Left forelimb (tissue), 1 donor: ENCODE measurements around the gene CALHM5.

Experiments used
- DNase-seq: peaks from one replicate; pipeline ENCODE4 v3.0.0-alpha.2; 2018; ENCODE audit warnings: low spot score

Gene CALHM5

DNA sequence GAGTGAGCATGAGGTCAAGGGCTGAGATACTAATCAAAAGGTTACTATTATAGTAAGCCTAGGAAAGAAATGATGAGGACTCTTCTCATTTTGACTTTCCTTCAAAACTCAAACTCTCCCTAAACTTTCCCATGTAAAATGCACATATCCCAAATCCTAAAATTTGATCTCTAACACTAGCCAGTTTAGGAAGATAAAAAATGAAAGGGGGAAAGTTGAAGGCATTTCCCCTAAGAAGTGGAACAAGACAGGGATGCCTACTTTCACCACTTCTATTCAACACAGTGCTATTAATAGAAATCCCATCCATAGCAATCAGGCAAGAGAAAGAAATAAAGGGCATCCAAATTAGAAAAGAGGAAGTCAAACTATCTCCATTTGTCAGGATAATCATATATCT is 2.9 kb upstream of the CALHM5 start:
- no peak for DNase-seq

DNA sequence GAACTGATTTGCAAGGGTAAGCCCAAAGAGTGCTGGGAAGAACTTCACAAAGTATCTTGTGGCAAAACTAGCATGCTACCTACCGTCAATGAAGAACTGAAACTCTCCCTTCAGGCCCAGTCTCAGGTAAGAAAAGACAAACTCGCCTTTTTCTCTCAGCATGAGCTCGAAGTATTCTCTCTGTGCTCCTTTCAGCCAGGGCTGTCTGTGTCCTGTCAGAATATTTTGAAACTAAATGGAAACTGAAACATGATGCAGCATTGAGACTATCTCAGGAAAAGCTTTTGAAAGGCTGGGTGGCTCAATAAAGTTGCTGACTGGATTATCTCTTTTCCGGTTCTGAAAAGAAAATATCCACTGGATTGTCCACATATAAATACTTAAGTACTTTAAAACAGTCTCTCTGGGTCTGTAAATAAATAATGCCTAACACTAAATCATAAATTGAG is 696 bp downstream of the CALHM5 start:
- DNase-seq, result no peak

DNA sequence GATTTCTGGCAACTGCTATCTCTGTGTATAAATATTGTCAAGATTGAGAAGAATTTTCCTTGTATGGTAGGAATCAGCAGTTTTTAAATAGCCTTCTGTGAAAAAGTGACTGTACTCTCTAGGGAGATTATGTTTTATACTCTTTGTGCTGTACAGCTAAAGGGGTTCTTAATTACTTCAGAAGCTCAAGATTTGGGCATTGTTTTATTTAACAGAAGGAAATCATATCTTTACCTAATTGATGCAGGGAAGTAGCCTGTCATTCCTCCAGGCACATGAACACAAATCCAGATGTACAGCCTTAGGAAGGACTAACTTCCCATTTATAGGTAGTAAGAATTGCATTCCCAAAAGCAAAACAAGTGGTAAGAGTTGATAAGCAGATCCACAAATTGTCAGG is 1.3 kb downstream of the CALHM5 start:
- no peak for DNase-seq

DNA sequence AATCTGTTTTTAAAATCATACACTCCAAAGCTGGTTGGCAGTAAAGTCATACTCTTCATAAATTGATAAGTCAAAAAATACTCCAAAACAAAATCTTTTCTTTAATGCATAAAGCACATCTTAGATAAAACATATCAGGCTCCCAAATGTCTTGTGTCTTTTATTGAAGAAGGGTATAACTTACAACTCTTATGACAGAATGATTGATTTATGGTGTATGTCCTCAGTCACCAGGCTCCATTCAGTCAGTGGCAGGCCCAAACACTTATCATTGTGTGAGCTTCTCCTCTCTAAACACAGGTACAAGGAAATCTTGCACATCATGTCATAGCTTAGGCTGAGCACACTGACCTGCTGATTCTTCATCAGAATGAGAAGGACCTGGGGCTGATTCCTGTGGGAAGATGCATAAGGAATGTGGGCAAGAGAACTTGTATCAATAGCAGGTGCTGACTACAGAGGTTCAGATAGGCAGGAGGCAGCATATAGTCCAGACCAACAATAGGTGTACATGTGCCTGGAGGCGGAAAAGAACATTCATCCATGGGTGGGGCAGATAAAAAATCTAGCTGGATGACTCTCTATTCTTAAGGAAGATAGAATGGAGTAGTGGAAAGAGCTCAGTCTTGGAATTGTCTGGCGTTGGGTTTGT is 1.9 kb downstream of the CALHM5 start:
- no peak for DNase-seq

DNA sequence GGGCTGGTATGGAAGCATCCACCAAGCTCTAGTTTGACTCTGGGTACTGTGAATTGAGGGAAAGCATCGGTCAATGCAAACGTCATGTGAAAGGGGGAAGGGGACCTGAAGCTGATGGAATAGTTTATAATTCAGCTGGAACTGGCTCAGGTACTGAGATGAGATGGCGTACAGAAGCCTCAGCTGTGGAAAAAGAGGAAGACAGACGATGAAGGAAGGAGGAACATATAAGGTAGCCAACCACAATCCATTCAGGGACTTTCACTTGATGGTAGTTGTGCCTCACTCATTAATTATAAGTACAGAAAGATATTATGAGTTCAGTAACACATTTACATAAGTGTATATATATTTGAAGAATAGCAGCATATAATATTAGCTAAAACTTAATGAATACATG is 2.7 kb downstream of the CALHM5 start:
- no peak for DNase-seq

DNA sequence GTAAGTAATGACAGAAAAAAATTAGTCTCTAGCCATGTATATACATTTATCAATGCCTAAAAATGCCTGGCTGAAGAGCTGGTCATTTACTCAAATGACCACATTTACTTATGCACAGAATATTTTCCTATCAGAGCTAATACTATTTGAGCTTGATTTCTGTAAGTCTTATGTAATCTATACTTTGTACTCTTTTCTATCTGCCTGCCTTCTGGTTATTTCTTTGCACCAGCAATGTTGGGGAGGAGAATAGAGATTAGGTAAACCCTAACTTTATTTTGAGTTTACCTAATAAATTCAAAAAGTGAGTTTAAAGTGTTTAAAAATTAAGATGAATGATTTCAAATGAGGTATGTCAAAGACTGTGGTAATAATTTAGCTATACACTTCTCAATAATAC is 3.7 kb downstream of the CALHM5 start:
- DNase-seq, result no peak

DNA sequence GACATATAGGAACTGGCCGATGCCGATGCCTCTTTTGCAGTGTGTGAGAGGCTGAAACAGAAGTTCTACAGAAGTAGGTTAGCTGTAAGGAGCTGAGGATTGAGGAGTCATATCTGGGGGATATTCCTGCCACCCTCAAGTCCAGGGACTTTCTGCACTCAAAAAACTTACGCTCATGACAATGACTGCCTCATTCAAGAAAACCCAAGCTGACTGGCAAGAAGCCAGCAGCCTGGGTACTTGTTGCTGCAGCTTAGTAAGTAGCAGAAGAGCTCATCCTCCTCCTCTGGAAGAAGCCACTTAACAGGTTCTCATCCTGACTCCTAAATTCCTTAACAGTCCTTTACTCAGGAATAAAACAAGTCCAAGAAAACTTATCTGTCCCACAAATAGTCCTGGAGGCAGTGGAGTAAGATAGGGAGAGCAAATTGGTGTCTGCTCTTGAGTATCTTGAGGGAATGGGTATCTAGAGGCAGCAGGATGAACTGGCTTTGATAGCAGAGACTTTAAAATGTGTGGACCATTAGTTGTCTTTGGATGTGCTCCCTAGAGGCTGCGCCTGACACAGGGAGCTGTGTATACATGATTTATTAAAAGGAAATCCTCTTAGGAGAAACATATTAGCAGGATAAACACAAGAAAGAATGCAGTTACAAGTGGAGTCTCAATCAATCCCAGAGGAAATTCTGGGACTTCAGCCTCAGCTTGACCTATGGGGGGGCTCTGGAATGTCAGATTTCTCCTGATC is 7.4 kb downstream of the CALHM5 start:
- DNase-seq, result no peak

DNA sequence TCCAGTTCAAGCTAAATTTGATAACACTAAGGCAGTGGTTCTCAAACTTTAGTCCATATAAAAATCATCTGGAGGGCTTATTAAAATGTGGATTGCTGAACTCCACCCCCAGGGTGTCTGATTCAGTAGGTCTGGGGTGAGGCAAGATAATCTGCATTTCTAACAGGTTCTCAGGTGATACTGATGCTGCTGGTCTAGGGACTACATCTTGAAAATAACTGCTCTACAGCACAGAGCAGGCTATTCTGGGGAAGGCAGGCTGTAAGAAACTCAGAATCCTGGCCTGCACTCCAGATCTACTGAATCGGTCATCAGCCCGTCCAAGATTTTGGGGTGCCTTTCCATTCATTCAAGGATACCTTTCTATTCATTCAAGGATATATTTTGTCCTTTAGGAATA is 11.5 kb downstream of the CALHM5 start:
- DNase-seq, result no peak

DNA sequence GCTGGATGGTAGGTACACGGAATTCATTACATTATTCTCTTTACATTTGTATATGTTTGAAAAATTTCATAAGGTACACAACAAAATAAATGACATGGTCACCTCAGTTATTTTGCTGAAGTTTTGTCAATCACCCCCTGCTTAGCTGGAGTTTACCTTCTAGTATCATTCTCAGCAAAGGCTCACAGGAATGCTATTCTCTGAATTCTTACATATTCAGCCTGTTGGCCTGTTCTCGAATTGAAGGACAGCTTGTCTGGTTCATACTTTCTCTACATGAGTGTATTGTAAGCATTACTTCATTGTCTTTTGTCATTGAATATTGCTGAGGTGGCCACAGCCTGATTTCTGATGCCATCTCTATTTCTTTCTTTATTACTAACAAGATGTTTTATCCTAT is 12.8 kb downstream of the CALHM5 start:
- DNase-seq, result no peak

DNA sequence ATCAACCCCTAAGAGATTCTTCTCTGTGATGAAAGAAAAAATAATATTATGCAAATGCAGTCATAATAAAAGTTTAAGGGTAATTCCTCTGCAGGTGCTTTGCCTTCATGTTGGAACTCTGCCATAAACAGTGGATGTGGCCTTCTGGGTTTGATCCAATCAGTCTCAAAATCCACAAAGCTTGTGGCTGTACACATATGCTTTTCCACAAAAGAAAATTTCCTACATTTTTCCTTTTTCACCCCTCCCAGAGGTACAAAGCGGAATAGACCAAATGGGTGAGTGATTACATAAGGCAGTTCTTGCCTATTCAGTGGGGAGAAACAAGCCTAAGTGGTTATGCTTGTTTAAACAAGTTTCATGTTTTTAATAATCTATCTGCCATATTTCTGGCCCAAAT is 16.7 kb downstream of the CALHM5 start:
- no peak for DNase-seq

DNA sequence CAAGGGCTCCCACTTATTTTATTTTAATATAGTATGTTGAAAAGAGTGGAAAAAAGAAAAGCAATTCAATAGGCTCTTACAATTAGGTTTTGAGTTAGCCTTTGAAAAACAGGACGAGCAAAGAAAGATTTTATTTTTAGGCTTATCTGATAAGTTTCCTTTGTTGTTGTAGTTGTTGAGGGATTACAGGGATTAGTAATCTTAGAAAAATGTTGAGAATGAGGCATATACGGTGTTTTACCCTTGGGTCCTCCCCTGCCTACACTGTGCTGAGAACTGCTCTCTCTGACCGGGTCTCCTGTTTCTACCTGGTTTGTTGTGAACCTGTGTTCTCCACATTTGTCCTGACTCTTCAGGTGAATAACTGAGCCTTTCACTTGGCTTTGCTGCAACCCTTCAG is 17.3 kb downstream of the CALHM5 start:
- DNase-seq, result no peak

DNA sequence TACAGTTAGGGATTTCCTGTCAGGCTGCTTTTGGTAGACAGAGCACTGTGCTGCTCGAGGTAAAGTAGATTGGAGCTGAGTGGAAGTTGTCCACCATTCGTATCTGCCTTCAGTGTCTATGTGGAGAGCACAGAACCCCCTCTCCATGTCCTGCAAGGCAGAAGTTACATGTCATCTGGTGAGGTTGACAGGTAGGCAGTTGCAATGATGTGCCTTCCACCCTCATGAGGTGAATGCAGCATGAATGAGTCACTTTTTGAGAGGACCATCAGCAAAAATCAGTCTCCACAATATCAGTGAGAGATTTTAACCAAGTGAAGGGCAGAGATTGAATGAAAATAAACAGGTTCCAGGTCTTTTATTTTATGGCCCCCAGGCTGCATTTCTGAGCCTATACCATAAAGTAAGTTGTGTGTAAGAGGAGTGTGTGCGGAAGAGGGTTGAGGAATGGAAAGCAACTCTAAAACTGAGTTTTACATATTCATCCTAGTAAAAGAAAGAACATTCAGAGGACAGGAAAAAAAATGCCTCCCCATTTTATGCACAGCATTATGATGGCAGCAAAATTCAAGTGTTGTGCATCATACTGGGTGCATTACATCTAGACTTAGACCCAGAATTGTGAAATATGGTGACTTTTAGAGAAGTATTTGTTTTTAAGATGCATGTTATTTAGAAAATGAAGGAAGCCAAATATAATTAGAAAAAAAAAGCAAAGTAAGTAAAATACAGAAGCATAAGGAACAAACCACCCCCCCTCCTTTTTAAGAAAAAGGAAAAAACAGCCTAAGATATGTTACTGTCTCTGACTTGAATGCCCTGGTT is 18.2 kb downstream of the CALHM5 start:
- DNase-seq, result no peak

DNA sequence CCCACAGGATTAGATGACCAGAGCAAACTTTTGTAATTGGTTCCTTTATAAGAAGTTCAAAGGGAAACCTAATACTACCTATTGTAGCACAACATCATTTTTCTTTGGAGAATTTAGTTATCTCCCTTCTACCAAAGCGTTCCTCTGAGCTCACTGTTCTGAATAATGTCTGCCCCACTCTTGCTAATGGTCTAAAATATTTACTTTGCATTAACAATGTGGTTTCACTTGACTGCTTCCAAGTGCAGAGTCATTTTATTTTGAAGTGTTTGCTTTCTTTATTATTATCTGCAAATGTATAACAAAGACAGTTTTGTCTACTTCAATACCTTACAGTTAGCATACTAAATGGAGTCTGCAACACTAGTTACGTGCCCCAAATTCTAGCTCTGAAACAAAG is 19.0 kb downstream of the CALHM5 start:
- no peak for DNase-seq

DNA sequence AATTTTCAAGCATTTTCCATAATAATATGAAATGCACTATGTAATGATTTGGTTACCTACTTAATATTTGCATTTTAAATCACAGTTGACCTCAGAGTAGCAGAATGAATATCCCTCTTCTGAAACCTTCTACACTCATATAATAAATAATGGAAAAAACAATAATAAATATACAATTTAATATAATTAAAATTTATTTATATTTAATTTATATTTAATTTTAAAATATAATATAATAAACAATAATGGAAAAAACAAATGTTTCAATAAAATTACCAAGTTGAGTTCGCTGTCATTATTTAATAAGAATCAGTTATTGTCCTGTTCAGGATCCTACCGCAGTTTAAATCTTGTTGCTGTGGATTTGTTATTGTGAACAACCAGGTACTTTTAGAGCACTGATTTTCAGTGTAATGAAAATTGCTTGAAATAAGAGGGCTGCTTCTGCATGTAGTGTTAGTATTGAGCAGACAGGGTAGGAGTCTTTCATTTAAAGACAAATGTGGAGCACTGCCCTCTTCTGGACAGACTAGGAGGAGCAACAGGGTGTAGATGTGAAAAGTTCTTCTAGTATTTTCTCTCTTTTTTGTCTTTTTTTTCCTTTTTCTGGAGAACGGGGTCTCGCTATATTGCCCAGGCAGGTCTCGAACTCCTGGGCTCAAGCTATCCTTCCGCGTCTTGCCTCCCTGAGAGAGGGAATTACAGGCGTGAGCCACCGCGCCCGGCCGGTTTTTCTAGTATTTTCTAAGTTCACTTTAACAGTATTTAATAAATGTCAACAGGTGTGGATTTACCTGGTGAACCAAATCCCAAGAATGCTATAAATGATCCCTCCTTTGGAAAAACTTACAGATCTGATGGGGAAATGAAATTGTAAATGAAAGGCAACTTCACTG is 20.5 kb downstream of the CALHM5 start:
- no peak for DNase-seq

DNA sequence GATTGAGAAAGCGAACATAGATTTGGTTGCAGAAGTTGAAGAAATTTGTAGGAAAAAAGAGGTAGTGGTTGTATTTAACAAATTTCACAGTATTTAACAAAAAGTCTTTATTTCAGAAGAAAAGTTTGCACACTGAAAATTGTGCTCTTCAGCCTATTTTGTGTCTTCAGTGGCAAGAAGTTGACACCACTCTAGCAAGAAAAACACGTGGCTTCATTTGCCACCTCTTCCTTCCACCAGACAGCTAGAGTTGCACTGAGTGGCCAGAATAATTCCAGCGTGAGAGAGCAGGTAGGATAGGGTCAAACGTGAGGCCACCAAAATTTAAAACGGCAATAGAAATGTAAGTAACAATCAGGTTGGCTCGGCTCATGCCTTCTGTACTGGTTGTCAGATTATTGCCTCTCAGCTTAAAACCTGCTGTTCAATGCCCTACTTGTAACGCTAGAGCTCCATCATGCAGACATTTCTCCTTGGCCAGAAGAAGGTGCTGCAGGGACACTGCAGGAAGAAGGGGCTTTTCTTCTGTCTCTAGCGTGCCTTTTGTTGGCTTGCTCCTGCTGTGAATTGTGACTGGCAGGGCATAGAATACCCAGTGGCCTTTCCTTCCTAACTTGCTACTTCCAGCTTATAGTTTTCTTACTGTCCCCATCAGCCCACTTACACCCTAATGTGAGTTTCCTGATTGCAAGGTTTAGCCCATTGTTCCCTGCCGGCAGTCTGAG is 22.0 kb downstream of the CALHM5 start:
- DNase-seq, result no peak

DNA sequence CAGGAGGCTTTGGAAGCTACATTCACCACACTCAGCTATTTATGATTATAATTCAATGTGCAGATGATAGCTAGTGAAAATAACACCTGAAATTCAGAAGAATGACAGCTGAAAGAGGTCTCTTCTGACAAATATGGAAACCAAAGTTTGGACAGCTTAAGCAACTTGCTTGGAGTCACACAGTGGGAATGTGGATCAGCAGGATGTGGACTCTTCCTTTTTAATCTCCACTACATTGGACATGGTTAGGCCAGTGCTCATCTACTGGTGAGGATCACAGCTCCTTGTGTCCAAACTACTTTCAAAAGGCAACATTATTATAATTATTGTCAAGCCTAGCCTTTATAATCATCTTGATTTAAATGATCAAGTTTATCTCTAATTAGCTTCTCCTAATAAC is 23.7 kb downstream of the CALHM5 start:
- no peak for DNase-seq

DNA sequence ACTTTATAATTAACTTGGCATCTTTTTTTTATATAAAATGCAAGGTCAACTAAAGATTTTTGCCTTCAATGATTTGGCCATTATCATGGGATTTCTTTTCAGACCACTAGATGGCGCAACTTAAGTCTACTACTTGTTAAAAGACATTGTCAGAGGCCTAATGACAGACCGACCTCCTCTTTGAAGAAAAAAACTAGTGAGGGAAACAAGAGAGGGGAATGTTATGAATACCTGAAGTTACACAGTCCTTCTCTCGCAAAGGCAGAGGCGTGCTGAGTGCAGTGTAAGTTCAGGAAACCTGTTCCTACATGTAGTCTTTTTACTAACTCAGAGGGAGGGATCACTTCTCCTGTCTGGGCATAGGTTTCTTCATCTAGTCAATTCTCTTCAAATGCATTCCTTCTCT is 24.8 kb downstream of the CALHM5 start:
- DNase-seq, result no peak

DNA sequence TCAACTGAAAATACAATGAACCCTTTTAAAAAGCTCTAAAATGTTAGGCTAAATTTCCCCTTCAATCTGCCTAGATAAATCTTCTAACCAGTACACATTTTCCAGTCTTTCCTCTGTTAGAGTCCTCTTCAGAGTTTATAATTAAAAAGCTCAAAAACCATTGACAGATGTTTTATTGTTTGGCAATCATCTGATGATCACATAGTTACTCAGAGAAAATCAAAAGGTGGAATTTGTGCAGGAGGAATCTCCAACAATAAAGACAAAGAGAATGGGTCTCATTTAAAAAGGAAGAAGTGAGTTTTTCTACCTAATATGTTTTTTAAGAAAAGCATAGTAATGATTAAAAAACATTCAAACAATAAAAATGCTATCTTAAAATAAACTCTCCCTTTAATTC is 31.0 kb downstream of the CALHM5 start:
- no peak for DNase-seq

DNA sequence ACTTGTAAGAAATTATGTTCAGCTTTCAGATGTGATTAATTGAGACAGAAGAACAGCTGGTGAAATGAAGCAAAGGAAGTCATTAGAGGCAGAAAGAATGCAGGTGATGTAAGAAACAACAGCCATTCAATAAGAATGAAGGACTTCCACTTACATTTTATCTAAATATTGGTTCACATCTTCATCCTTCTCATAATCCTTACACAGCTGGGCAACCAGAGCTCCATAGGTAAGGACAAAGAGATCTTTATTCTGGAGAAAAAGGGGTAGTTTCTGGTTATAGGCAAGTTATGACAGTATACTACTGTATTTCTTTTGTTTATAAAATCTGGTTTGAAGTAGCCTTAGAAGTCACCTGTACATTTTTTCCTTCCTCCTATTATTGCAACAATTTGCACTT is 31.7 kb downstream of the CALHM5 start:
- no peak for DNase-seq

DNA sequence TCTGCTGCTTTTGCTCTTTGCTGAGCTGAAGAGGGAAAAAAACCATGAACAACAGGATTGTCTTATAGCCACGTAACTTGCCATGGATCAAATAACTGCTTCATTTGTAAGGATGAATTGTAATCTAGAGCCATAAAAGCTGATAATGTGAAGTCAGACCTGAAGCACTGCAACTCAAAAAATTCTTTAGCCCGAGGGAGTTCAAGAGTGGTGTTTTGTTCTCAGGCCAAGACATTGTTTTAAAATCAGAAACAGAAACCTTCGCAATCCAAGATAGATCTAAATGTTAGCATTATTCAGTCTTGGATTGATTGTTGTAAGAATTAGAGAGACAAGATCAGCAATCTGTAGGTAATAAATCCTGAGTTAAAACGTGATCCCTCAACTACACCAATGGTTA is 34.2 kb downstream of the CALHM5 start, which contains the start of gene TRAPPC3L:
TSS of gene TRAPPC3L (minus strand) at position 34 of the 400 bp plus-strand sequence. CDS start 170 bp downstream, outside the sequence.
- no peak for DNase-seq

DNA sequence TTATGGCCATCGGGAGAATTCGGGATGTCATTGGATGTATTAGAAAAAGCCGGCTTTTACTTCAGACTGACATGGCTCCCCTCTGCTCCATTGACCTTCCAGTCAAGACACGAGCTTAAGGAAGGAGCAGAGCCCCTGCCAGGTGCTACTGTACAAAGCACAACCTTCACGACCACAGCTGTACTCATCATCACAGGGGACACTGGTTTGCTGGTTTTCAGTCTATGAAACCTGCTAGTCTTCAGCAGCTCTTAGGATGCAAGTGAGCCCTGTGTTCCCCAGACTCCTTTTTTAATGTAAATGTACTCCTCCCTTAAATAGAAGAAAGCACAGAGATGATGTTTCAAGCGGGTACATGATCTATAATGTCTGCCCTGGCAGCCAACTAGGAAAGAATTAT is 35.9 kb downstream of the CALHM5 start:
- no peak for DNase-seq
